HepG2 (cell line): Measurements from ENCODE around the gene ZIC4.

Source experiments
- ARNTL ChIP-seq: sonication (generic); formaldehyde crosslinking; IDR thresholded peaks from 2 replicates; pipeline ENCODE4 v1.4.0; 2020; ENCODE audit warnings: mild to moderate bottlenecking, missing genetic modification reagents
- CBX2 ChIP-seq, 2 experiments: fragments of 200-600 bp in 1 of 2; sonication (generic); formaldehyde crosslinking in 1 of 2; IDR thresholded peaks; 2 replicates each; pipeline versions ENCODE4 v1.7.0 to v1.8.1; 2018 to 2022; ENCODE audit warnings: low read depth in 2 of 2, low read length in 1 of 2, mild to moderate bottlenecking in 1 of 2, missing genetic modification reagents in 1 of 2
- CREB1 ChIP-seq, 2 experiments: fragments of 450-650 bp in 1 of 2; IDR thresholded peaks; 2 replicates each; pipeline ENCODE4 v1.6.1; 2016 to 2017; ENCODE audit warnings: control low read depth in 1 of 2, mild to moderate bottlenecking in 1 of 2, missing compliant biosample characterization in 1 of 2, missing genetic modification characterization in 1 of 2
- CTCF ChIP-seq: sonication (generic); formaldehyde crosslinking; IDR thresholded peaks from 2 replicates; pipeline ENCODE4 v1.5.0; 2020; ENCODE audit warnings: mild to moderate bottlenecking, missing genetic modification reagents, moderate library complexity
- GABPB1 ChIP-seq: IDR thresholded peaks from 2 replicates; pipeline ENCODE4 v1.6.1; 2016; ENCODE audit warnings: mild to moderate bottlenecking, missing genetic modification reagents, moderate library complexity, missing compliant biosample characterization
- GTF2F1 ChIP-seq: fragments of 150-350 bp; IDR thresholded peaks from 2 replicates; pipeline ENCODE4 v1.6.1; 2014; ENCODE audit warnings: low read length
- KLF6 ChIP-seq: IDR thresholded peaks from 2 replicates; pipeline ENCODE4 v1.8.0; 2016; ENCODE audit warnings: missing biosample characterization, missing genetic modification reagents
- NR2C2 ChIP-seq: sonication (generic); formaldehyde crosslinking; IDR thresholded peaks from 2 replicates; pipeline ENCODE4 v1.4.0; 2020; ENCODE audit warnings: missing genetic modification reagents, mild to moderate bottlenecking, moderate library complexity, borderline replicate concordance
- POLR2AphosphoS5 ChIP-seq: IDR thresholded peaks from 2 replicates; pipeline ENCODE4 v1.6.1; 2012; ENCODE audit warnings: low read depth, low read length
- ZC3H13 ChIP-seq: sonication (generic); formaldehyde crosslinking; IDR thresholded peaks from 2 replicates; pipeline ENCODE4 v1.8.1; 2023; ENCODE audit warnings: mild to moderate bottlenecking, missing genetic modification reagents, moderate library complexity
- ZFX ChIP-seq: sonication (generic); formaldehyde crosslinking; IDR thresholded peaks from 2 replicates; pipeline ENCODE4 v1.4.0; 2020; ENCODE audit warnings: mild to moderate bottlenecking, low read depth, missing genetic modification reagents, moderate library complexity
- ZNF136 ChIP-seq: sonication (generic); formaldehyde crosslinking; IDR thresholded peaks from 2 replicates; pipeline ENCODE4 v1.8.1; 2022; ENCODE audit warnings: low read depth, mild to moderate bottlenecking, moderate library complexity, missing genetic modification reagents
- TF ChIP-seq, protein P1 (sequence below): sonication (generic); formaldehyde crosslinking; IDR thresholded peaks from 2 replicates; pipeline ENCODE4 v1.5.1; 2020; ENCODE audit warnings: mild to moderate bottlenecking, missing genetic modification reagents, borderline replicate concordance
- TF ChIP-seq, protein P2 (sequence below): sonication (generic); formaldehyde crosslinking; conservative IDR thresholded peaks from 2 replicates; pipeline ENCODE4 v1.8.0; 2022; ENCODE audit warnings: low read depth, missing genetic modification reagents

DNA sequence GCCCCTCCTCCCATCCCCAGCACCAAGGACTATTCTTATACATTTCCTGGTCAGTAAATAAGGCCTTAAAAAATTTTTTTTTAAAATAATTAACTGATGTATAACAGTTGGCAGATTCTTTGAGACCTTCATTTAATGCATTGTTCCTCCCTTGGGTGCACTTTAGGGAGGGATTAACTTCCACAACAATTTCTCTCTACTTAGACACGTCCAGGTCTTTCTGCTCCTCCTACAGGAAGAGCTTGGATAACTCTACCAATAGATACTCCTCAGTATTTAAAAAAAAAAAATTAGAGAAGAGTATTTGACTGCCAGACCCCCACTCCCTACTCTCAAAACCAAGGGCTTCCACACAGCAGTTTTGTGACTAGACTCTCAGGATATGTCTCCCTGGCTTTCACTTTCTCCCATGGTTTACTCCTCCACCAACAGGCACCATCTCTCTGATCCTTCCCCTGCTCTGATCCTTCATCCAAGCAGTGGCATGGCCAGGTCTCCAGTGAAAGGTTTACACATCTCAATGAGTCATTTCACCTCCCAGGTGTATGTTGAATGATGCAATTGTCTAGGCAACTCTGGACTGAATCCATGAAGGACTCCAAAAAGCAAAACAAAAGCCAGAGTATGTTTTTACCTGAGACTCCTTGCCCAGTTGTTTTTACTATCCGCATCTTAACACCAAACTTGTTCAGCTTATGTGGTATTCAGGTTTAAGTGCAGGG lies 7.4 kb downstream of the ZIC4 start:
- TF ChIP-seq POLR2AphosphoS5 = no peak
- no peak for TF ChIP-seq KLF6
- TF ChIP-seq CTCF (CRISPR knock-in tag) = no peak
- TF ChIP-seq ARNTL = no peak
- no peak for TF ChIP-seq GABPB1 (CRISPR knock-in tag)
- no peak for TF ChIP-seq CREB1 (IDR thresholded peaks at IDR 0.05)
- TF ChIP-seq CREB1 (CRISPR knock-in tag; IDR thresholded peaks at IDR 0.05) = no peak
- no peak for TF ChIP-seq CBX2 (IDR thresholded peaks at IDR 0.05; ENCODE audit: low read depth, low read length)
- no peak for TF ChIP-seq CBX2 (CRISPR knock-in tag; IDR thresholded peaks at IDR 0.05; ENCODE audit: low read depth)
- TF ChIP-seq GTF2F1 = no peak
- no peak for TF ChIP-seq ZC3H13 (CRISPR knock-in tag)
- TF ChIP-seq, protein P1, sequence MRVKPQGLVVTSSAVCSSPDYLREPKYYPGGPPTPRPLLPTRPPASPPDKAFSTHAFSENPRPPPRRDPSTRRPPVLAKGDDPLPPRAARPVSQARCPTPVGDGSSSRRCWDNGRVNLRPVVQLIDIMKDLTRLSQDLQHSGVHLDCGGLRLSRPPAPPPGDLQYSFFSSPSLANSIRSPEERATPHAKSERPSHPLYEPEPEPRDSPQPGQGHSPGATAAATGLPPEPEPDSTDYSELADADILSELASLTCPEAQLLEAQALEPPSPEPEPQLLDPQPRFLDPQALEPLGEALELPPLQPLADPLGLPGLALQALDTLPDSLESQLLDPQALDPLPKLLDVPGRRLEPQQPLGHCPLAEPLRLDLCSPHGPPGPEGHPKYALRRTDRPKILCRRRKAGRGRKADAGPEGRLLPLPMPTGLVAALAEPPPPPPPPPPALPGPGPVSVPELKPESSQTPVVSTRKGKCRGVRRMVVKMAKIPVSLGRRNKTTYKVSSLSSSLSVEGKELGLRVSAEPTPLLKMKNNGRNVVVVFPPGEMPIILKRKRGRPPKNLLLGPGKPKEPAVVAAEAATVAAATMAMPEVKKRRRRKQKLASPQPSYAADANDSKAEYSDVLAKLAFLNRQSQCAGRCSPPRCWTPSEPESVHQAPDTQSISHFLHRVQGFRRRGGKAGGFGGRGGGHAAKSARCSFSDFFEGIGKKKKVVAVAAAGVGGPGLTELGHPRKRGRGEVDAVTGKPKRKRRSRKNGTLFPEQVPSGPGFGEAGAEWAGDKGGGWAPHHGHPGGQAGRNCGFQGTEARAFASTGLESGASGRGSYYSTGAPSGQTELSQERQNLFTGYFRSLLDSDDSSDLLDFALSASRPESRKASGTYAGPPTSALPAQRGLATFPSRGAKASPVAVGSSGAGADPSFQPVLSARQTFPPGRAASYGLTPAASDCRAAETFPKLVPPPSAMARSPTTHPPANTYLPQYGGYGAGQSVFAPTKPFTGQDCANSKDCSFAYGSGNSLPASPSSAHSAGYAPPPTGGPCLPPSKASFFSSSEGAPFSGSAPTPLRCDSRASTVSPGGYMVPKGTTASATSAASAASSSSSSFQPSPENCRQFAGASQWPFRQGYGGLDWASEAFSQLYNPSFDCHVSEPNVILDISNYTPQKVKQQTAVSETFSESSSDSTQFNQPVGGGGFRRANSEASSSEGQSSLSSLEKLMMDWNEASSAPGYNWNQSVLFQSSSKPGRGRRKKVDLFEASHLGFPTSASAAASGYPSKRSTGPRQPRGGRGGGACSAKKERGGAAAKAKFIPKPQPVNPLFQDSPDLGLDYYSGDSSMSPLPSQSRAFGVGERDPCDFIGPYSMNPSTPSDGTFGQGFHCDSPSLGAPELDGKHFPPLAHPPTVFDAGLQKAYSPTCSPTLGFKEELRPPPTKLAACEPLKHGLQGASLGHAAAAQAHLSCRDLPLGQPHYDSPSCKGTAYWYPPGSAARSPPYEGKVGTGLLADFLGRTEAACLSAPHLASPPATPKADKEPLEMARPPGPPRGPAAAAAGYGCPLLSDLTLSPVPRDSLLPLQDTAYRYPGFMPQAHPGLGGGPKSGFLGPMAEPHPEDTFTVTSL (CRISPR knock-in tag) = no peak
- TF ChIP-seq NR2C2 (CRISPR knock-in tag) = no peak
- TF ChIP-seq, protein P2, sequence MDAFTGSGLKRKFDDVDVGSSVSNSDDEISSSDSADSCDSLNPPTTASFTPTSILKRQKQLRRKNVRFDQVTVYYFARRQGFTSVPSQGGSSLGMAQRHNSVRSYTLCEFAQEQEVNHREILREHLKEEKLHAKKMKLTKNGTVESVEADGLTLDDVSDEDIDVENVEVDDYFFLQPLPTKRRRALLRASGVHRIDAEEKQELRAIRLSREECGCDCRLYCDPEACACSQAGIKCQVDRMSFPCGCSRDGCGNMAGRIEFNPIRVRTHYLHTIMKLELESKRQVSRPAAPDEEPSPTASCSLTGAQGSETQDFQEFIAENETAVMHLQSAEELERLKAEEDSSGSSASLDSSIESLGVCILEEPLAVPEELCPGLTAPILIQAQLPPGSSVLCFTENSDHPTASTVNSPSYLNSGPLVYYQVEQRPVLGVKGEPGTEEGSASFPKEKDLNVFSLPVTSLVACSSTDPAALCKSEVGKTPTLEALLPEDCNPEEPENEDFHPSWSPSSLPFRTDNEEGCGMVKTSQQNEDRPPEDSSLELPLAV (CRISPR knock-in tag) = no peak
- TF ChIP-seq ZFX (CRISPR knock-in tag) = no peak
- no peak for TF ChIP-seq ZNF136 (CRISPR knock-in tag)
